NCI-H187 treated with DMSO at 0.1 percent for 48 hours (cell line): ENCODE results near the gene ARHGDIA.

Experiments used
- DNase-seq: peaks from one replicate; lab custom pipeline; 2025; lab: John Stamatoyannopoulos, UW

The ARHGDIA gene

DNA sequence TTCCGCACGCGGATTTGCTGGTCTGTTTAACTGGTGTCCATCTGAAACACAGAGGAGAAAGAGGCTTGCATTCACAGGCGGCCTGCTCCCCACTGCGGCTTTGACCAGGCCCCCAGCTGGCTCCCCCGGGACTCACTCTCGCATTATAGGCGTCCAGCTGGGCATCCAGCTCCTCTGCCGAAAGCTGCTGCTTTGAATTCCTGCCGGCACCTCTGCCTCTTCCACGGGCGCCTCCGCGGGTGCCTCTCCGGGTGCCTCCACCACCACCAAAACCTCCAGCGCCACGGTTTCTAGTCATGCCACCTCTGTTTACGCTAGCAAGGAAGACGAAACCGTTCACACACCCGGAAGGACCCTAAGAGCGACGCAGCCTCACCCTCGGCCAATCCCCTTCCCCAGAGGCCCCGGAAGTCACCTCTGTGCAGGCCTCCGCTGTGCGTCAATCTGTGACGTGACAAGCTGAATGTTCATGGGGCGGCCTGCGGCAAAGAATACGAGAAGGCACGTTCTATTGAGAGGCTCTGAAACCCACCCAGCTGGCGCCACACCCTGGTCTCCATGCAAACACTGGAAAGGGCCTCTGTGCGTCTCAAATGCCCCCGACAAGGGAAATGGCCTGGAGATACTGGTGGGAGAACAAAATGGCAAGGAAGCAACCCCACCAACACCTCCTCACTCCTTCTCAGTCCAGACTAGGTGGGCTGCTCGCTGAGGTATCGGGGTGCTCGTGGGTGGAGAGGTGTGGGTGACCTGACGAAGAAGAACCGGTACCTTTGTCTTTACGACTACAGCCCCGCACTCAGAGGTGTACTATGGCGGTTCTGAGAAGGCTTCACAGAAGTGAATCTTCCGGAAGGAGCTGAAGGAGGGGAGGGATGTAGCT, 17.2 kb upstream of the ARHGDIA start:
- DNase-seq = no peak

DNA sequence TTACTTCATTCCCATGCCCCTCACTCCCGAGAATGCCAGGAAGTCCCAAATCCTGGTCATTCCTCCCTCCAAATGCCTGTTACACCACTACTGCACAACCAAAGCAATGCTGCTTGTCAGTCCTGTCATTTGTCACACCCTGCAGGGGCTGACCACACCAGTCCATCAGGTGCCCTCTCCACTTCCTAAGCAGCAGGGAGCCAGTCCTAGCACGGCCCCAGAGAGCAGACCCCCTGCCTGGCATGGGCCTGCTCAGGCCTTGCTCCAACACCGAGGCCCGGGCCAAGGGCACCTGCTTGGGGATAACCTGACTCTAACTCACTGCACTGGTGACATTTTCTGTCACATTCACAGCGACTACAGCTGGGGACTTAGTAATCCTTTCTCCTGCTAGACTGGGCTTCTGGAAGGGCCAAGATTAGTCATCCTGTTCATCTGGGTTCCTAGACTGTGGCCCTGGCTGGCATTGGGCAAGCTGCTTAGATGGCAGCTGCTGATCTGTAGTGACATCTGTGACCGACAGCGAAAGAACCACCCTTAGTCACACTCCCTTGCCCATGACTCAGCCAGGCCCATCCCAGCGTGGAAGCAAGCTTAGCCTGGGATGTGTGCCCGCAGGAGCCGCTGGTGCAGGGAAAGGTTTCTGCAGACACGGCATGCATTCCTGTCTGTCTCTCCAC, 14.9 kb upstream of the ARHGDIA start:
- DNase-seq = no peak

DNA sequence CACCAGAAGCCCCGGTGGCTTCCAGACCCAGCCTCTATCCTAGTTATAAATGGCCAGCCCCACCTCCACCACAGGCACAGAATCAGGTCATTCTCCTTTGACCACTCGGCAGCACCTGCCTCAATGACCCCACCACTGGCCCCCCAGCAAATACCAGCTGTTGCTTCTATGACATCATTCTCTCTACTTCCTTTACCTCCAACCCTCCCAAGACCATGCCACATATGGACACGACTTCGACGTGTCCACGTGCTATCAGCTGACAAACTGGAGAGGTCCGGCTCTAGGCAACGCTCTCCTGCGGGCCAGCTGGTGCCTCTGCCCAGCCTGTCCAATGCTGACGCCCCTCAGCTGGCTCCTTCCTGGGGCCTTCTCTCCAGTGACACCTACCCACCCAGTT, 14.3 kb upstream of the ARHGDIA start:
- no peak for DNase-seq

DNA sequence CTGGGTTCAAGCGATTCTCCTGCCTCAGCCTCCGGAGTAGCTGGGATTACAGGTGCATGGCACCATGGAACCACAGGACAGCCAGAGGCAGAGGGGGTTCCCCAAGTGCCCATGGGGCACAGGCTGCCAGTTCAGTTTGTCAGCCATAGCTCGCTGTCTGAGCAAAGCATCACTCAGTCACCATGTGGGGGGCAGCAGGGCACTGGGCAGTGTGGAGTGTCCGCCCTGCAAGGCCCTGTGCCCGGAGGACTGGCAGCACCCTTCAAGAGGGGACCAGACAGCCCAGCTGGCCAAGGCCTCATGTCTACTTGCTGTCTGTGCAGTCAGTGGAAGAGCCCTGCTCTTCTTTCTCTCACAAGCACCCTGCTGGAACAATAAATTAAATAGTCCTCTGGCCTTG, 13.8 kb upstream of the ARHGDIA start:
- DNase-seq = no peak

DNA sequence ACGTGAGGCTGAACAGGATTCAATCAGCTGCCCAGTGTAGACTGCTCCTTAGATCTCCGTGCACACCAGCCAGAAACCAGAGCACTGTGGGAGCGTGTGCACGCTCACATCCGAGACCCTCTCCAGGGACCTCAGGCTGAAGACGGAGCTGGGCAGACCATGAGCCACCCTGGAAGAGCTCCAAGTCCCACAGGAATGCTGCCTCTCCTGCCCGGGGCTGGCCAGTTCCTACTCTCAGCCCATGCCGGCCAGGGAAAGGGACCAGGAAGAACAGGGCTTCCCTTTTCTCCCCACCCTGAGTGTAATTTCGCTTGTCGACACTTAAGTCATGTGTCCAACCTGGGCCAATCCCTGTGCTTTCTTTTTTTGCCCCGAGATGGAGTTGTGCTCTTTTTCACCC, 13.4 kb upstream of the ARHGDIA start:
- DNase-seq = no peak

DNA sequence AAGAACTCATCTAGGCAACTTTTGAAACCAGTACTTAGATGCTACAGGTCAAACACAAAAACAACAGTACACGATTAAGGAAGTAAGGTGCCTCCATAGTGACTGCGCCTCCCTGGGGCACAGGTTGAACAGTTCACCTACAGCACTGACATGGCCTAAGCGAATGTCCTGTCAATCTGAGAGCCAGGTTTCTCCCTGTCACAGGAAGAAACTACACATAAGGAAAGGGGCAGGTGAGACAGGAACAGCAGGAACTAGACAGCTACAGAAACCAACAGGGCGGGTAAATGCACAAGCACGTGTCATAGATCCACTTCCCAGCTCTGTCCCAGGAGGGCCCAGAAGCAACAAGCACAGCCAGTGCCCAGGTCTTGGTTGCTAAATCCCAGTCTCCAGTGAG, 8.0 kb upstream of the ARHGDIA start:
- DNase-seq = no peak

DNA sequence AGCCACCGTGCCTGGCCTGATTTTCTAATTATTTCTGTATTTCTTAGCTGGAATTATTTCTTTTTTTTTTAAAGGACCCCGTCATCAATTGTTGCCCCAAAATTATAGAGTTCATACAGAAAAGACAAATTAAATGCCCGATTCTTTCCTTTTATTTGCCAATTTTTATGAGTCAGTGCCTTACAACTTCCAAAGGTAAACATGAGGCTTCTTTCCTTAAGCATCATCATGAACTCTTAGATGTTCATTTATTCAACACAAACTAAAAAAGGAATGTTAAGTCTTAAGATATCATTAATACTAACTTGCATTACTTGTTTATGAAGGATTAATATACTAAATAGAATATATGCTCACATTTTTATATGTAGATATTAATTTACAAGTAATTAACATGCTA, 7.2 kb upstream of the ARHGDIA start:
- no peak for DNase-seq

DNA sequence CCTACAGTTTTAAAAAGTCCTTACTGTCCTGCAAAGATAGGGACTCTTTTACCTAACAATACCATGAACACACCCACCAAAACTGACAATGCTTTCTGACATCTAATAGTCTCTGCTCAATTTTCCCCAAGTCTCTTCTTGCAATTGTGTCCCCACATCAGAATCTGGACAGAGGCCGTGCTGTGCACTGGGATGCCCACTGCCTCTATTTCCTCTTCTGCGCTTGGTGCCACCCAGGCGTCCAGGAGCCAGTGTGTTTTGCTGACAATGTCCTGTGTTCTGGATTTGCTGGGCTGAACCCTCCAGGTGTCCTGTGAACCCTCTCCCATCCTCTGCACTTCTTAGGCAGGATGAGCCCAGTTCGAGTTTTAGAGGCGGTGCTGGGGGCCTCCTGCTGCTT, 6.4 kb upstream of the ARHGDIA start:
- no peak for DNase-seq

DNA sequence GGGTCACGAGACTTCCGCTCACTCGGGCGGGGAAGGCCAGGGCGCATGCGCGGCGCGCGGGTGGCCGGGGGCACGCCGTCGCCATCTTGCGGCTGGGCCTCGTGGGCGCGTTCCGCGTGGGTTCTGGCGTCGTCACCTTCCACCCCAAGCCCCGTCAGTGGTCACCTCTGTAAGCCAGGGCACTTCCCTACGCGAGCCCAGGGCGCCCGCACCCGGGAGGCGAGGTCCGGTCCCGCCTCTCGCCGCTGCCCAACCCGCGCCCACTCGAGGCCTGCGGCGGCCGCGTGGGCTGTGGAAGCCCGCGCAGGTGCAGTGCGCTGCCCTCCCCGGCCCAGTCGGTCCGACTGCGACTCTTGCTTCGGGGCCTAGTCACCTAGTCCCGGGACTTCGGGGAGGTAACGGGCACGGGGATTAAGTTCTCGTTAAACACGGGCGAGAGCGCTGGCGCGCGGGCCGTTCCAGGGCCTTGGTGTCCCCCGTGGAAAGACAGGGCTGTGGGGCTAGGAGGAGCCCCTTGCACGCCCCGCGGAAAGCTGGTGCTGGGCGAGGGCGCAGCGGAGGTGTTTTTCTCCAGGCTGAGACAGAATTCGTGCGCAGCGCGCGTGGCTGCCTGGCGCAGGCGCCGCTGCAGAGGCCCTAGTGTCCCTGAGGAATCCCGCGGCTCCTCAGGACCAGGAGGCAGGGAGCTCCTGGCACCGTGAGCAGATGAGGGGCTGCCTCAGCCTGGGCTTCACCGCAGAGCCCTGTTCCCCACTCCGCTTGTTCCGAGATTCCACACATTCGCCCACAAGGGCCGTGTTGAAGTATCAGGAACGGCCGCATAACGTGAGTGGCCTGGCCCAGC, 472 bp upstream of the ARHGDIA start:
- DNase-seq = peak; percentile 21

DNA sequence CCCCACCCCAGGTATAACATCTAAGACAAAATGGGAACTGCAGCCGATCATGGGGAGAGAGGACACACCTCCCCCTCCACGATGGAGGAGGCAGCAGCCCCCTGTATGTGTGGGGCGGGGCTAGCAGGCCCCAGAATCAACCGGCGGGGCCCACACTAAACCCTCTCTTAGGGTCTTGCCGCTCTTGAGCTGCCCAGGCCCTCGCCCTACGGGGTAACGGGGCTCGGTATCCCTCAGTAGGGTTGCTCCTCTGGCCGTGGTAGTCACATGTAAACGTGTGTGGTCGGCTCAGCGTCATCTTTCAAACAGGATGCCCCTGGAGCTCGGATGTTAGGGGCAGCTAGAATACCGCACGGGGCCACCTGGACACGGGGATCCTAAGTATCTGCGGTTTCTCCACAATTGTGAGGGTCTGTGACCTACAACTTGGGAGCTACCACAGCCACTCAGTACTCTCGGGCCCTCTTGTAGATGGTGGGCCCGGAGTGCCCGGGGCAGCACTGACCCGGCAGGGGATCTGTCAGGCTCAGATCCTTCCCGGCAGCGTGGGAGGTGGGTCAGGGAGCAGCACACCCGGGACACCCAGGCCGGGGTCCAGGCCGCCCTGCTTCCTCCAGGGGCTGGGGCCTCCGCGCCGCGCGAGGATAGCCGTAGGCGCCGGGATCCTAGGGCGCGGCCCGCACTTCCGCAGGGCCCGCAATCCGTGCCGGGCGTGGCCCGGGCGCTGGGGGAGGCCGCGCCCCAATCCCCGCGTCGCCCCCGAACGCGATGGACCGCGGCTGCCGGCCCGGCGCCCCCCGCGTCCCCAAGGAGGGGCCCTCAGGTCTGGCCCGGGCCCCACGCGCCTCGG, 781 bp downstream of the ARHGDIA start:
- no peak for DNase-seq

DNA sequence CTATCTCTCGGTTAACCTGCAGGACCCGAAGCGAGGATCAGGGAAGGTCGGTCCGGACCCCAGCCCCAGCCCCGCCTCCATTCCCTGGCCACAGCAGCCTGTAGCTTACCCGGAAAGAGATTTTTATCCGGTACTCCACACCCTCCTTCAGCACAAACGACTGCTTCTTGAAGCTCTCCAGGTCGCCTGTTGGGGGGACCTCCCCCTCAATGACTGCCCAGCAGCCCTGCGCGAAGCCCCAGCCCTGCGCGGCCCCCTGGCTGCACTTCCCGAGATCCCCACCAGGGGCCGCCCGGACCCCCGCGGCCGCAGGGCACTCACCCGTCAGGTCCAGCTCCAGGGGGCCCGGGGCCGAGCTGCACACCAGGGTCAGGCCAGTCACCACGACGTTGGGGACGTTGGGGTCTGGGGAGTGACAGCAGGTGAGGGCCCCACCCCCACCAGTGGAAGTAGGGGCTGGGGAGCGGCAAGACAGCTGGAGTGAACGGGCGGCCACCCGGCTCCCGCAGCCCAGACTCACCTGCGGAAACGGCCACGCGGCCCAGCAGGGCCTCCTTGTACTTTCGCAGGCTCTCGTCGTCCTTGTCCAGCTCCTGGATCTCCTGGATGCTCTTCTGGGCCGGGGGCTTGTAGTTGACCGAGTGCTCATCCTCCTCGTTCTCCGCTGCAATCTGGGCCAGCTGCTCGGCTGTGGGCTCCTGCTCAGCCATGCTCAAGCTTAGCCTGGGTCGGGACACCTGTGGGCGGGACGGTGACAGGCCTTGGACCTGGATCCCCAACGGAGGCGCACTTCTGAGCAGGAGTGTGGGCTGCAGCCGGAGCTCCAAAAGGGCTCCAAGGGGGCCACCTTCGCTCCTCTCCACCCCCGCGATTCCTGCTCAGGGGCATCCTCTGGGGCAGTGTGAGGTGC, 1.7 kb downstream of the ARHGDIA start:
- no peak for DNase-seq

DNA sequence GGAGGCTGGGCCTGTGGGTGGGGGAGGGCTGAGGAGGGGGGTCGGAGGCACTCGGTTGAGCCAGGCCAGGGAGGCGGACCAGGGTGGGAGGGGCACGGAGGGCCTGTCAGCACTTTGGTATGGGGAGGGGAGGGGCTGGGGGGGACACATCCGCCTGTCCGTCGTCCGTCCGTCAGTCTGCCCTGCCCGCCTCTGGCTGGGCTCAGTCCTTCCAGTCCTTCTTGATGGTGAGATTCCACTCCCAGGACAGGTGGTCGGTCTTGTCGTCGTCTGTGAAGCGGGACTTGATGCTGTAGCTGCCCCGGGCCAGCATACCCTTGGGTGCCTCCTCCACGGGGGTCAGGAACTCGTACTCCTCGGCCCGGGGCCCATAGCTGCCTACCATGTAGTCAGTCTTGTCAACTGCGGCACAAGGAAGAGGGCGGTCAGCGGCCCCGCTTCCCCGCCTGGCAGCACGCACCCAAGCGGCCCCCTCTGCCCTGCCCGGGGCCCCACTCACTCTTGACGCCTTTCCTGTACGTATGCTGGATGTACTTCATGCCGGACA, 2.4 kb downstream of the ARHGDIA start:
- DNase-seq = no peak

DNA sequence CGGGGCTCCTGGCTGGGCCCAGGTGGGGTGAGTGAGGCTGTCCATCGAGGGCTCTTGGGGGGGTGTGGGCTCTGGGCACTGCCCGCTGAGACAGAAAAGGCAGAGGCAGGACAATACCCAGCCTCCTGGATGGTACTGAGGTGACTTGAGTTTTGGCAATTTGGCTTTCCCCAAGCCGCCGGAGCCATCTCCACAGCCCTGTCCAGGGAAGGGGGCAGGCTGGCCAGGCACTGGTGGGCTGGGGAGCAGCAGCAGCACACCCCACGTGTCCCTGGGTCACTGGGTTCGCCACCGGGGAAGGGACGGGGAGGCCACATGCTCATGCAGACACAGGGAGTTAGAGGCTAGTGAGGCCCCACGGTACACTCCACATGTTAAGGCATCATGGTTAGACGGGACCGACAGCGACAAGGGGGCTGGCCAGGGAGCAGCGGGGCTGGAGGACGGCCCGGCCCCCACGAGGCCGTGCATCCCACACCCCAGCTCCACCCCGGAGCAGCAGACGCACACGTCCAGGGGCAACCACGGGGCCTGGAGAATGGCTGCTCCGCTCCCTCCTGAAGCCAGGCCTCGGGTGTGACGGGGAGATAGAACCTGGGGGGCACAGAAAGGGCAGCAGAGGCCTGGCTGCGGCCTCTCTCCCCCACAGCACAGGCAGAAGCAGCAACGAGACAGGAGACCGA, 3.0 kb downstream of the ARHGDIA start:
- DNase-seq = no peak

DNA sequence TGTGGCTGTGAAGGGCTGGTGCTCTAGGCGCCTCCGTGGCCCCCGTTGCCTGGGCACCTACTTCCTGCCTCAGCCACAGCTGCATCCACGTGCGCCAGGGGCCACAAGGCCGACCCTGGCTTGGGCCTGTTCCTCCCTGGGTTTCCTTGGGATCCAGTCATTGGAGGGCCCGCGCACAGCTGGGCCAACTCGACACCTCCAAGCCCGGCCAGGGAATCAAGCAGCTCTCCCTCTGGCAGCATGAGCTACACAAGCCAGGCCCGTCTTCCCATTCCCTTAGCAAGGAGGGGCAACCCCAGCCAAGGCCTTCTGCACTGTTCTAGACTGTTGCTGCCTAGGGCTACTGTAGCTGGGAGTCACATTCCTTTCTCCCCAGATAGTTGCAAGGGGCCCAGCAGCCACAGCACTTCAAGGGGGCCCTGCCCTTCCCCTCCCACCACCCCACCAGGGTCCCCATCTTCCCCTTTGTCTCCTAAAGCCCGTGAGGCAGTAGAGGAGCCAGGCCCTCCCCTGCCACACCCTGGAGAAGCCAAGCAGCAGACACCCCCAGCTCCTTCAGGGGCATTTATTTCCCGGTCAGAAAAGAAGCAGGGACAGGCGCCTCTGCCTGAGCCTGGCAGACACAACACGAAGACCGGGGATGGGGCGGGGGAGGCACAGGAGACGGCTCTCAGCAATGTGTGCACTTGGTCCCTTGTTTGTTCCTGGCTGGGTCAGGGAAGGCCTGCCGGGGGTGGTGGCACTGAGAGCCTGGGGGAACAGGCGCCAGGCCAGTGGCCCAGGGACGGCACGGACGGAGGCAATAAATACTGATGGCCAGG, 3.8 kb downstream of the ARHGDIA start:
- DNase-seq = no peak

DNA sequence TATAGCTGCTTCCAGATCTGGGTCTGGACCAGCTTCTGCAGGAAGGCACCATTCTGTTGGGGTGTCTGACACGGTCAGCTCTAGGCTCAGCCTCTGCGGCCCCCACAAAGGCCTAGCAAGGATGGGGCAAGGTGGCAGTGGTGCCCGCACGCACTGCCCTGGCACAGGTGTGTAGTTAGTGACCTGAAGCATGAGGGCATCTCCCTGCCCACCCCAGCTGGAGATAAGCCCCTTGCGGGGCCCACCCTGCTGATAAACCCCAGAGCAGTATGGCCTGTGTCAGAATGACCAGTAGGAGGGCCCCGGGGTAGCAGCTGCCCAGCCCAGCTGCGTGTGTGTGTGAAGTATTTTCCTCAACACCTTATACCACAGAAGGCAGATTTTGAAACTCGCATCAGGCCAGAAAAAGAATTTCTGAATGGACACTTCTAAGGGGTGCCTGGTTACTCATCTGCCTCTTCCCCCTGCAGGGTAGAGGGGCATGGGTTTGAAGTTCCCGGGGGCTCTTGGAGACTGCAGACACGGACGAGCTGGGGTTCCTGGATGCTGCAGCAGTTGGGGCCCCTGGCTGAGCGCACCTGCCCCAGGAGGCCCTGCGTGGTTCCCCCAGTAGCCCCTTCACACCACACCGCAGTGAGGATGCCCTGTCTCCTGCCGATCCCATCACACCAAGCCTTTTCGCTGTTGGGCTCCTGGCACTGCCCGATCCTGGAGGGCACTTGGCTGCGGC, 4.5 kb downstream of the ARHGDIA start:
- DNase-seq = no peak

DNA sequence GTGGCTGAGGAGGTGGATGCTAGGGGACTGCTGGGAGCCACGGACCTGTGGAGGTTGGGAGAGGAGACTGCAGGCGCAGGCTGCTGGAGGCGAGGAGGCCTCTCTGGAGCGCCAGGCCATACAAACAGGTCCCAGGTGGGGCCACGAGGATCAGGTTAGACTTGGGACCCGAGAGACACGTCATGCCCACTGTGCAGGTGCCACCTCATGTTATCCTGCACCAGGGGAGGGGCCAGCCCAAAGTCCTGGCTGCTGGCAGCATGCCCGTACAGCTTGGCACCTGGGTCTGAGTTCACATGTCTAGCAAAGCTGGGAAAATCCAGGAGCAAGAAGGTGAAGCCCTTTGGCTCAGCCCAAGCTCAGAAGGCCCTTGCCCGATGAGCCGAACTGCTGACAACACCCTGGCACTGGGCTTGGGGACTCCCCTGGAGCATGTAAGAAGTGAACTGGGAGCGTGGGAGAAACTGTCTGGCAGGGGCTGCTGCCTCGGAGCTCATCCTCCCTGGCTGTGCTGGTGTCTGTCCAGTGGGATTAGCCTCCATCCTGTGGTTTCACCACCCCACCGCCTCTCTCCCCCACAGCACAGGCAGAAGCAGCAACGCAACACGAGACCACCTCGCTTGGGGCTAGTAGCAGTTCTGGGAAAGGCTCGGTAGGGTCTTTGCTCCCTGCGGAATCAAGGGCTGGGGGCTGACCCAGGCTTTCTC, 5.3 kb downstream of the ARHGDIA start:
- no peak for DNase-seq

DNA sequence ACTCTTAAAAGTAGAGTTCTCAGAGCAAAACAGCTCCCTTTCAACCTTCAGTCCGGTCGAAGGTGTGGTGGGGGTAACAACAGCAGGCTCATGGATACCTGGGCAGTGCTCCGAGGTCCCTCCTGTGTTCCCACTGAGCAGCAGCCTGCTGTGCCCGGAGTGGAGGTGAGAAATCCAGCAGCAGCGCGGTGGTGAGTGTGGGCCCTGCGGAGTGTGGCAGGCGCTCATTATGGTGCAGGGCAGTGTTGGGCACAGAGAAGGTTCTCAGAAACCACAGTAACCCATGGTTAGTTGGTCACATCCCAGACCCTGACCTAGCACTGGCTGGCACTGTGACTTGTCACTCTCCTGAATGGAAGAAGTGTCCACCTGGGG, 5.8 kb downstream of the ARHGDIA start:
- no peak for DNase-seq
